ENCODE data around the gene SPTBN5. TPM values are rescaled to one million over a fixed set of nuclear protein-coding genes. Genes with fewer than 3 reads are reported as not detected.

Gene SPTBN5
- total RNA-seq, 4 donors from 2014 or later = 0.17 to 1.2 (median 0.68) TPM

GRCh38 chr15:41838400-41838897 is 55.4 kb downstream of the SPTBN5 start, which contains the start of gene PLA2G4B:
Gene PLA2G4B (plus strand): TSS chr15:41838847. CDS start chr15:41838914, 67 bp downstream.
- no peak within 1 kb of the TSS for H3K27ac ChIP-seq (replicated peaks in 1 of 4)
- intact Hi-C loops (cut with DNase I) = no loop called here
- no peaks in the 10 kb centered on the region for H3K27me3 ChIP-seq
- no peak within 1 kb of the TSS for H3K4me3 ChIP-seq
- TF ChIP-seq EP300 (IDR thresholded peaks at IDR 0.05) (no peak), CTCF (IDR thresholded peaks at IDR 0.05) (no peak), POLR2A (IDR thresholded peaks at IDR 0.05; ENCODE audit: low read depth) (no peak), POLR2AphosphoS5 (IDR thresholded peaks at IDR 0.05) (no peak)
- peaks cover 7 to 76% (median 49%) of the 10 kb centered on the region in 4 donors for H3K36me3 ChIP-seq
- H3K4me1 ChIP-seq = peaks cover 0 to 6% (median 0%) of the 10 kb centered on the region in 4 donors
- no peak for DNase-seq (ENCODE audit: extremely low spot score)
- H3K9me3 ChIP-seq = no peaks in the 10 kb centered on the region
- 100% methylated on average over 2 of the region's 6 CpGs for WGBS

GRCh38 chr15:41836713-41837454 is 57.0 kb downstream of the SPTBN5 start:
- H3K4me1 ChIP-seq = peaks cover 0 to 6% (median 2%) of the 10 kb centered on the region in 4 donors
- H3K27ac ChIP-seq (replicated peaks in 1 of 4) = no peak overlapping the region
- no peaks in the 10 kb centered on the region for H3K27me3 ChIP-seq
- WGBS = 92% methylated on average over 10 of the region's 23 CpGs
- H3K36me3 ChIP-seq = peaks cover 4 to 72% (median 45%) of the 10 kb centered on the region in 4 donors
- DNase-seq (ENCODE audit: extremely low spot score) = no peak
- H3K4me3 ChIP-seq = no peak overlapping the region
- no peak for TF ChIP-seq EP300 (IDR thresholded peaks at IDR 0.05)
- TF ChIP-seq POLR2A (IDR thresholded peaks at IDR 0.05; ENCODE audit: low read depth) = no peak
- TF ChIP-seq POLR2AphosphoS5 (IDR thresholded peaks at IDR 0.05) = no peak
- TF ChIP-seq CTCF (IDR thresholded peaks at IDR 0.05) = no peak
- no peaks in the 10 kb centered on the region for H3K9me3 ChIP-seq
- intact Hi-C loops (cut with DNase I) = no loop called here

GRCh38 chr15:41836073-41836472 is 57.8 kb downstream of the SPTBN5 start:
- H3K4me3 ChIP-seq = no peak overlapping the region
- intact Hi-C loops (cut with DNase I) = no loop called here
- WGBS = 91% methylated on average over 6 of the region's 6 CpGs
- H3K27me3 ChIP-seq = no peaks in the 10 kb centered on the region
- no peak for DNase-seq (ENCODE audit: extremely low spot score)
- H3K9me3 ChIP-seq = no peaks in the 10 kb centered on the region
- H3K36me3 ChIP-seq = peaks cover 4 to 72% (median 40%) of the 10 kb centered on the region in 4 donors
- H3K27ac ChIP-seq (replicated peaks in 1 of 4) = no peak overlapping the region
- peaks cover 0 to 6% (median 2%) of the 10 kb centered on the region in 4 donors for H3K4me1 ChIP-seq
- no peak for TF ChIP-seq POLR2A (IDR thresholded peaks at IDR 0.05; ENCODE audit: low read depth)
- TF ChIP-seq POLR2AphosphoS5 (IDR thresholded peaks at IDR 0.05) = no peak
- no peak for TF ChIP-seq EP300 (IDR thresholded peaks at IDR 0.05)
- no peak for TF ChIP-seq CTCF (IDR thresholded peaks at IDR 0.05)

GRCh38 chr15:41834096-41834495 is 59.8 kb downstream of the SPTBN5 start:
- intact Hi-C loops (cut with DNase I) = no loop called here
- no peak for DNase-seq (ENCODE audit: extremely low spot score)

More at GRCh38 chr15:41834096-41834495, 59.8 kb downstream of the SPTBN5 start:
- TF ChIP-seq EP300 (IDR thresholded peaks at IDR 0.05) = no peak
- TF ChIP-seq POLR2AphosphoS5 (IDR thresholded peaks at IDR 0.05) = no peak
- TF ChIP-seq POLR2A (IDR thresholded peaks at IDR 0.05; ENCODE audit: low read depth) = no peak
- TF ChIP-seq CTCF (IDR thresholded peaks at IDR 0.05) = no peak
- Histone ChIP-seq H3K4me1 (peaks cover 10 to 24% (median 16%) of the 10 kb centered on the region in 4 donors), H3K27ac (replicated peaks in 1 of 4) (no peak overlapping the region), H3K9me3 (no peaks in the 10 kb centered on the region), H3K36me3 (peaks cover 4 to 68% (median 30%) of the 10 kb centered on the region in 4 donors), H3K4me3 (no peak overlapping the region), H3K27me3 (no peaks in the 10 kb centered on the region)
- WGBS = 100% methylated on average over 1 of the region's 3 CpGs

Data from esophagus muscularis mucosa (tissue), 4 donors.